Upper lobe of right lung (tissue), 1 donor: ENCODE data around the gene HMGCS2. TPM values are rescaled to one million over a fixed set of nuclear protein-coding genes. Genes with fewer than 3 reads are reported as not detected.
A peak's percentile ranks its signal among the peaks of the same experiment; 100 is the strongest.

Experiments used
- ATAC-seq: fragments of 200-7000 bp; cut with Tn5 transposase; one replicate; pipeline ENCODE4 v1.9.1; 2020; ENCODE audit warnings: mild to moderate bottlenecking, moderate library complexity
- DNase-seq: peaks from one replicate; pipeline ENCODE4 v3.0.0-alpha.2; 2020
- H3K27ac ChIP-seq: fragments of 200-600 bp; one replicate; pipeline ENCODE4 v1.8.0; 2022
- H3K27me3 ChIP-seq: fragments of 200-600 bp; one replicate; pipeline ENCODE4 v1.8.0; 2022; ENCODE audit warnings: mild to moderate bottlenecking
- H3K36me3 ChIP-seq: fragments of 200-600 bp; one replicate; pipeline ENCODE4 v1.8.0; 2022
- H3K4me1 ChIP-seq: fragments of 200-600 bp; one replicate; pipeline ENCODE4 v1.8.0; 2022
- H3K4me3 ChIP-seq: fragments of 200-600 bp; one replicate; pipeline ENCODE4 v1.8.0; 2022; ENCODE audit warnings: mild to moderate bottlenecking
- H3K9me3 ChIP-seq: fragments of 200-600 bp; one replicate; pipeline ENCODE4 v1.8.0; 2022
- CTCF ChIP-seq: fragments of 200-600 bp; IDR thresholded peaks from one replicate; pipeline ENCODE4 v1.8.0; 2022; ENCODE audit warnings: antibody characterized with exemption
- intact Hi-C: fragments of 100-400 bp; cut with DNase I; formaldehyde crosslinking; loops from one replicate; pipeline ENCODE4 v1.11.0; 2022
- total RNA-seq: library from RNA; stranded (reverse); fragmentation: NEBNext Ultra II Directional; extraction: Animal tissue kit (Norgen Biotek cat#: 25700); gene quantifications from one replicate; pipeline ENCODE4 v1.2.1, GENCODE V29; 2021
- donor health status: DM: no; HTN: yes; CAD: no; lungs with severe emphysema.

HMGCS2 gene
- total RNA-seq, 1 donor from 2014 or later = not detected

DNA sequence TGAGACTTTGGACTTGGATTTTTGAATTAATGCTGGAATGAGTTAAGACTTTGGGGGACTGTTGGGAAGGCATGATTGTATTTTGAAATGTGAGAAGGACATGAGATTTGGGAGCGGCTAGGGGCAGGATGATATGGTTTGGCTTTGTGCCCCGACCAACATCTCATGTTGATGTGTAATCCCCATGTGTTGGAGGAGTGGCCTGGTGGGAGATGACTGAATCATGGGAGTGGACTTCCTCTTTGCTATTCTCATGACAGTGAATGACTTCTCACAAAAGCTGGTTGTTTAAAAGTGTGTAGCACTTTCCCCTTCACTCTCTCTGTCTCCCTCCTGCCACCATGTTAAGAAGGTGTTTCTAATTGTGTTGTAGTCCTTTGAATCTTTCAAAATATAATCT lies 66.3 kb downstream of the HMGCS2 start:
- no peaks in the 10 kb centered on the region for H3K9me3 ChIP-seq
- H3K27ac ChIP-seq = no peak overlapping the region
- ATAC-seq = peak; percentile 66
- intact Hi-C loops = no loop called here
- no peaks in the 10 kb centered on the region for H3K36me3 ChIP-seq
- DNase-seq = no peak
- no peaks in the 10 kb centered on the region for H3K4me1 ChIP-seq
- H3K27me3 ChIP-seq = no peaks in the 10 kb centered on the region
- TF ChIP-seq CTCF = no peak
- H3K4me3 ChIP-seq = no peak overlapping the region

- ATAC-seq = no peak
- no peak for TF ChIP-seq CTCF
- Histone ChIP-seq H3K27ac (no peak overlapping the region), H3K4me3 (no peak overlapping the region), H3K4me1 (no peaks in the 10 kb centered on the region), H3K27me3 (no peaks in the 10 kb centered on the region), H3K36me3 (no peaks in the 10 kb centered on the region), H3K9me3 (no peaks in the 10 kb centered on the region)
- DNase-seq = no peak
- intact Hi-C loops = no loop called here
Measured at GRCh38 chr1:119701659-119702058, 67.0 kb downstream of the HMGCS2 start.

DNA sequence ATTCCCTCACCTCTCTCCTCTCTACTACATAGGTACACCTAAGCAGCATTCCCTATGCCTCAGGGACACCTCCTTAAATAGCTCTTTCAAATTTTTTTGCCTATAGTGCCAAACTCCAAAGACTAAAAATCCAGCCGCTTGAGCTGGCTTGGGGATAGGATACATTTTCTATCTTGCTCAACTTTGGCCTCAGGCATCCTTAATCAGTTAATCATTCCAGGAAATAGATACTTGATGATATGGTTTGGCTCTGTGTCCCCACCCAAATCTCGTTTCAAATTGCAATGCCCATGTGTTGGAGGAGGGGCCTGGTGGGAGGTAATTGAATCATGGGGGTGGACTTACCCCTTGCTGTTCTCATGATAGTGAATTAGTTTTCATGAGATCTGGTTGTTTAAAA lies 68.4 kb downstream of the HMGCS2 start:
- intact Hi-C loops = no loop called here
- no peak overlapping the region for H3K4me3 ChIP-seq
- no peaks in the 10 kb centered on the region for H3K27me3 ChIP-seq
- DNase-seq = no peak
- no peaks in the 10 kb centered on the region for H3K9me3 ChIP-seq
- H3K36me3 ChIP-seq = no peaks in the 10 kb centered on the region
- no peak overlapping the region for H3K27ac ChIP-seq
- no peak for TF ChIP-seq CTCF
- no peaks in the 10 kb centered on the region for H3K4me1 ChIP-seq
- no peak for ATAC-seq

Other genes starting within 250 kb of the HMGCS2 start
- gene ZNF697, start 120.6 kb downstream of the HMGCS2 start, total RNA-seq = 11.4 TPM
- gene PHGDH, start 57.0 kb downstream of the HMGCS2 start, total RNA-seq = 51.7 TPM
- gene REG4, start 42.6 kb upstream of the HMGCS2 start, total RNA-seq = not detected
- gene ADAM30, start 127.6 kb upstream of the HMGCS2 start, total RNA-seq = not detected